Activated CD8-positive, alpha-beta memory T cell treated with anti-CD3 and anti-CD28 coated beads for 24 hours (primary cell): ENCODE data around the gene YIF1A.

Experiments used
- DNase-seq: peaks from one replicate; pipeline ENCODE4 v3.0.0-alpha.2; 2020

Gene YIF1A

GRCh38 chr11:66239998-66240780 lies 48.8 kb downstream of the YIF1A start:
- DNase-seq, result no peak

GRCh38 chr11:66239511-66239910 lies 49.4 kb downstream of the YIF1A start:
- DNase-seq, result no peak

DNA sequence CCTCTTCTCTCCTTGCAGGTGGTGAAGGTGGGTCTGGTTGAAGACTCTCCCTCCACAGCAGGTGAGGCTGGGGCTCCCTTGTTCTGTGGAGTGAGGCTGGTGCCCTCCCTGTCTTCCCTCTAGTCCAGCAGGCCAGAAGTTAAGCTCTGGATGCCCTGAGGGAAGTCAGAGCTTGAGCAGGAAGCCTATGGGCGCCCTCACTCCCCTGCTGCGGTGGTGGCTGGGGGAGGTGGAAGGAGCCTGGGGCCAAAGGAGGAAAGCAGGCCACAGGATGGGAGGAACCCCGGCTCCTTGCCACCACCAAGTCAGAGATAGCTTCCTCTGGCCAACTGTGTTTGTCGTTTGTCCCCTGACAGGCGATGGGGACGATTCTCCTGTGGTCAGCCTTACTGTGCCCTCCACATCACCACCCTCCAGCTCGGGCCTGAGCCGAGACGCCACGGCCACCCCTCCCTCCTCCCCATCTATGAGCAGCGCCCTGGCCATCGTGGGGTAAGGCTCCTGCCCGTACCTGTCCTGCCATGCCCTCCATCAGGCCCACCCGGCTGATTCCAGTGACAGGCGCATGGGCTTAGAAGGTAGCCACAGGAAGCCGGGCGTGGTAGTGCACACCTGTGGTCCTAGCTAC lies 50.0 kb downstream of the YIF1A start:
- DNase-seq, result no peak

GRCh38 chr11:66237867-66238266 lies 51.1 kb downstream of the YIF1A start:
- no peak for DNase-seq

GRCh38 chr11:66235141-66235540 lies 53.8 kb downstream of the YIF1A start:
- DNase-seq, result no peak
